ENCODE results near the gene PLXNB1.

DNA sequence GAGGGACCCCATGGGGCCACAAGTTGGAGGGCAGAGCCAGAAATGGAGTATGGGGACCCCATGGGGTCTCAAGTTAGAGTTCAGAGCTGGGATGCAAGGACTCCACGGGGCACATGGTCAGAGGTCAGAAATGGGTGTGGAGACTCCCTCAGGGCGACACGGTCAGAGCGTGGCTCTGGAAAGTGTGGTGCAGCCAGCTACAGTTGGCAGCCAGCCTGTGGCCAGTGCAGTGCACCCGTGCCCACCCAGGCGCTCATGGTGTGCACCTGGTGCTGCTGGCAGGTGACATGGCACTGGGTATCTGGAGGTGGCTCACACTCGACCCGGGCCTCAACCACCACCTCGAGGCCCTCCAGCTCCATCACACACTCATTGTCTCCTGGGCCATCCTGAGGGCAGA, 11.2 kb downstream of the PLXNB1 start:
- TF ChIP-seq, protein P1, sequence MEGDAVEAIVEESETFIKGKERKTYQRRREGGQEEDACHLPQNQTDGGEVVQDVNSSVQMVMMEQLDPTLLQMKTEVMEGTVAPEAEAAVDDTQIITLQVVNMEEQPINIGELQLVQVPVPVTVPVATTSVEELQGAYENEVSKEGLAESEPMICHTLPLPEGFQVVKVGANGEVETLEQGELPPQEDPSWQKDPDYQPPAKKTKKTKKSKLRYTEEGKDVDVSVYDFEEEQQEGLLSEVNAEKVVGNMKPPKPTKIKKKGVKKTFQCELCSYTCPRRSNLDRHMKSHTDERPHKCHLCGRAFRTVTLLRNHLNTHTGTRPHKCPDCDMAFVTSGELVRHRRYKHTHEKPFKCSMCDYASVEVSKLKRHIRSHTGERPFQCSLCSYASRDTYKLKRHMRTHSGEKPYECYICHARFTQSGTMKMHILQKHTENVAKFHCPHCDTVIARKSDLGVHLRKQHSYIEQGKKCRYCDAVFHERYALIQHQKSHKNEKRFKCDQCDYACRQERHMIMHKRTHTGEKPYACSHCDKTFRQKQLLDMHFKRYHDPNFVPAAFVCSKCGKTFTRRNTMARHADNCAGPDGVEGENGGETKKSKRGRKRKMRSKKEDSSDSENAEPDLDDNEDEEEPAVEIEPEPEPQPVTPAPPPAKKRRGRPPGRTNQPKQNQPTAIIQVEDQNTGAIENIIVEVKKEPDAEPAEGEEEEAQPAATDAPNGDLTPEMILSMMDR (conservative IDR thresholded peaks at IDR 0.05; ENCODE audit: low read depth, low read length) = no peak
- TF ChIP-seq EZH2 (IDR thresholded peaks at IDR 0.05; ENCODE audit: borderline replicate concordance, low read depth, low read length, poor library complexity, severe bottlenecking) = no peak
